RCC 7860 (cell line): ENCODE data around the gene DHX57.
"Not testable (repeated sequence)": the region's sequence is repeated elsewhere in the genome, so short reads cannot be mapped to it uniquely, and the experiment has no call there.

Source experiments
- DNase-seq: peaks from one replicate; pipeline ENCODE4 v3.0.0-alpha.2; 2015; ENCODE audit warnings: low spot score
- FAIRE-seq: peaks from 2 replicates; lab custom pipeline; 2012; peaks lifted over from hg19 to GRCh38; lab: Jason Lieb, UNC

DHX57 gene

DNA sequence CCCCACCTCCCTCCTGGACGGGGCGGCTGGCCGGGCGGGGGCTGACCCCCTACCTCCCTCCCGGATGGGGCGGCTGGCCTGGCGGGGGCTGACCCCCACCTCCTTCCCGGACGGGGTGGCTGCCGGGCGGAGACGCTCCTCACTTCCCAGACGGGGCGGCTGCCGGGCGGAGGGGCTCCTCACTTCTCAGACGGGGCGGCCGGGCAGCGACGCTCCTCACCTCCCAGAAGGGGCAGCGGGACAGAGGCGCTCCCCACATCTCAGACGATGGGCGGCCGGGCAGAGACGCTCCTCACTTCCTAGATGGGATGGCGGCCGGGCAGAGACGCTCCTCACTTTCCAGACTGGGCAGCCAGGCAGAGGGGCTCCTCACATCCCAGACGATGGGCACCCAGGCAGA, 119.8 kb downstream of the DHX57 start:
- DNase-seq, FAIRE-seq: not testable (repeated sequence)

DNA sequence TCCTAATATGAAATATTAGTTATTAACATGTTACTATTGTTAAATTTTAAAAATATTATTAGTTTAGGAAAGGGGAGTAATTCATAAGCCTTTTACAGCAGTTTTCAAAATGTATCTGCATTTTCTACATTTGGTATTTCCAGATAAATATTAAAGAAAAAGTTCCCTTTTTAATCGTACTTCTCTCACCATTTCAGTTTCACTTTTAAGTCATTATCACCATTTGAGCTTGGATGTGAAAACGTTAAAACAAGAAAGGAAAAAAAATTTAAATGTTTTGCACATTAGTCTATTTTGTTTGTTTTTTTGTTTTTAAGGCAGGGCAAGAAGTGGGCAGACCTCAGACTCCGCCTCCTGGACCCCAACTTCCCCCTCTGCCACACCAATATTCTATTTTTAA, 121.2 kb downstream of the DHX57 start:
- no peak for DNase-seq
- FAIRE-seq: no peak

DNA sequence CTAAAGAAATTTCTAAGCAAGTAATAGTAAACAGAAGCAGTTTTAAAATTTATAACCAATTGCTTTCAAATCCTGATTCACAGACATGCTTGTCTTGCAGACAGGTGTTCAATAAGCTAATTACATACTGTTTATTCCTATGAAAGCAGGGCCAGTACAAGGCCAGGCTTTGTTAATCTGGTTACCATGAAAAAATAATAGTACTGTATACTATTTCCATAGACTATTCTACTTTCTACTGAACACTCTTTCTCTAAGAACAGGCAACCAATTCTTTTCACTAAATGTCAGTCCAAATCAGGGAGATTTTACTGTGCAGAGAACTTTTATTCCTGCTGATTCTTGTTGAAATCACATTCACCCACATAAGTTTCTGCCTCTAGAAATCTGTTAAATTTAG, 121.7 kb downstream of the DHX57 start:
- no peak for DNase-seq
- FAIRE-seq: no peak

DNA sequence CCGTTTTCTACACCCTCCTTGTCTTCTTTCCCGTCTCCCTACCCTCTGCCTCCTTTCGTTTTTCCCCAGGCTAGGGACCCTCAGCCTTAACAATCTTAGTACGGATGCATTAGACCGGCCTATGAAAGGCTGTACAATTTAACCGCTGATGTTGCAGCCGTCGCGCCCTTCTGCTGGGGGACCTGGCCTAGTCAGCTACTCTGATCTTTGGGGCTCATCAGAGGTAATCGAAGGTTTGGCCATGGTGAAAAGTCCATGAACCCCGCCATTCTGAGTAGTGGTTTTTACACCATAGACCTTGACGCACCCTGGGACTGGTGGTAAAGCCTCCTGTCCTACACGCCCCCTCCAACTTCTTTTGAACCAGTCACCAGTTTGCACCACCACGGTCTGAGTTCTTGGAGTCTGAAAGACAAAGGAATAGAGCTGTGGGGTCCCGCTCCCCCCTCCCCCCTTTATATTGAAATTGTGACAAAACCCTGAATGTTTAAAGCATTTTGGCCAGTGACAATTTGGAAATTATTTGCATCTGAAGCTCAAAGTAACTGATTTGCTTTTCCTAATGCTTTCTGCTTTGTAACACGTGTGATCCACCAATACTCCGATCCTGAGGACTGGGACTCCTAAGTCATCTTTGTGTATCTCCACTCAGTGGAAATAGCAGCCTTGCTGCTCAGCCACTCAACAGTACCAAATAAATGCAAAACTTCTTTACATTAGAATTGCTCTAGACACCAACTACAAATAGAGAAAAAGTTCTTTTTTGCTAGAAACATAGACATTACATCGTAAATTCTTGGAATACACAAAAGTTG, 123.9 kb downstream of the DHX57 start:
- FAIRE-seq (no peak), DNase-seq (no peak)

DNA sequence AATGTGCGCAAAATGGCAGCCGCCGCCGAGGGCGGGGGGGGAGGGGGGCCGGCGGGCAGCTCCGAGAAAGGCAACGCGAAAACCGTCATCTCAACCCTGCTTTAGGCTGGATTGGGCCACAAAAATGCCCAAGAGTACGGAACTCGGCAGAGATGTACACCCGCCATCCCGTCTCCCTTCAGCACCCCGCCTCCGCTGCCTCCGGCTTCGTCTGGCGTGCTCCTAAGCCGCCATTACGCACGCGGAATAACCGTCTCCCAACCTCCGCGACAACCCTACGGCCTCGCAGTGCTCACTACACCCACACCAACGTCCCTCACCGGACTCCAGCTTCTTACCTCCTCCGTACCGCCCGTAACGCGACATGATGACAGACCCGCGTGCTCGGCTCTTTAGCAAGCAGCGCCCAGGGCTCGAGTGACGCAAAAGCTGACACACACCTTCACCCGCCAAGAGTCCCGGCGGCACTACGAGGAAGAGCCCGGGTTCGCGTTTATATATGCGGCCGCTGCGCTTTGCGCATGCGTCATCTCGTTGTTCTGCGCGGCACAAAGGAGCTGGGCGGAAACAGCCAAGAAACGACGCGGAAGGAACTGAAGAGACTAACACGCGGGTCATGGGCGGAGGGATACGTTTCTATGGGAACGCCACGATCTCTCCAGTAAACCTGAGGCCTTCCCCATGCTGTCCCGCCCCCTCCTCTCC, 124.7 kb downstream of the DHX57 start, which contains the start of gene SRSF7:
TSS of gene SRSF7 (minus strand) at position 471 of the 705 bp plus-strand sequence. CDS start at position 366, 105 bp downstream.
- DNase-seq (peak; percentile 97), FAIRE-seq (peak; percentile 85)

DNA sequence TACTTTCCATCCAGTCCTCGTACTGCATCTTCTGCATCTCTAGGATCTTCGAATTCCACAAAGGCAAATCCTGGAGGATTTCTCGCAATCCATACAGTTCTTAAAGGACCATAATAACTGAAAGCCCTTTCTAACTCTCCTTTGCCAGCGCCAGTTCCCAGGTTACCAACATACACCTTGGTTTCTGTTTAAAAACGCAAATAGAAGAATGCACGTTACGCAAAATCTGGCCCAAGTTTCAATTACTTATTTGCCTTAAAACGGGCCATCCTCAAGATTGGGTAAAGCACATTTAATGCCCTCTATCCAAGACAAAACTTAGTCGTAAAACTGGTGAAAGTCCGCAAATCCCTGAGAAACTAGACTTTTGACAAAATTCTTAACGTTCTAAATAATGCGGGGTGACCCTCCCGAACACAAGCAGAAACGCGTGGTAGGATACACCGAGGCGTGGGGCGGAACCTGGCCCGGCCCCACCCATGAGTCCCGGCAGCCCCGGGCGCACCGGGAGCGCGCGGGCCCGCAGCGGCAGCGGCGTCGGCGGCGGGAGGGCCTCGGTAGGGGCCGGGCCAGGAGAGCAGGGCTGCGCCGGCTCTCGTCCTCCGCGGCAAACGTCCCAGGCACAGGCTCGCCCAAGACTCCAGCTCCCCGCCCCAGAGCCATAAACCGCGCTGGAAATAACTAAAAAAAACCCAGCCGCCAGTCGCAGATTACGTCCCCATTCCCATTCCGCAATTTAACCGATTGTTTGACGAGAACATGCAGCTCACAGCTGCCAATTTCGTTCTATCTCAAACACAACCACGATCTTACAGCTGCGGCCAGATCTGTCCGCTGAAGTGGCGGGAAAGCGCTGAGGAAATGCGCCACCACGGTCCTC, 125.5 kb downstream of the DHX57 start:
- DNase-seq: no peak
- FAIRE-seq: no peak

DNA sequence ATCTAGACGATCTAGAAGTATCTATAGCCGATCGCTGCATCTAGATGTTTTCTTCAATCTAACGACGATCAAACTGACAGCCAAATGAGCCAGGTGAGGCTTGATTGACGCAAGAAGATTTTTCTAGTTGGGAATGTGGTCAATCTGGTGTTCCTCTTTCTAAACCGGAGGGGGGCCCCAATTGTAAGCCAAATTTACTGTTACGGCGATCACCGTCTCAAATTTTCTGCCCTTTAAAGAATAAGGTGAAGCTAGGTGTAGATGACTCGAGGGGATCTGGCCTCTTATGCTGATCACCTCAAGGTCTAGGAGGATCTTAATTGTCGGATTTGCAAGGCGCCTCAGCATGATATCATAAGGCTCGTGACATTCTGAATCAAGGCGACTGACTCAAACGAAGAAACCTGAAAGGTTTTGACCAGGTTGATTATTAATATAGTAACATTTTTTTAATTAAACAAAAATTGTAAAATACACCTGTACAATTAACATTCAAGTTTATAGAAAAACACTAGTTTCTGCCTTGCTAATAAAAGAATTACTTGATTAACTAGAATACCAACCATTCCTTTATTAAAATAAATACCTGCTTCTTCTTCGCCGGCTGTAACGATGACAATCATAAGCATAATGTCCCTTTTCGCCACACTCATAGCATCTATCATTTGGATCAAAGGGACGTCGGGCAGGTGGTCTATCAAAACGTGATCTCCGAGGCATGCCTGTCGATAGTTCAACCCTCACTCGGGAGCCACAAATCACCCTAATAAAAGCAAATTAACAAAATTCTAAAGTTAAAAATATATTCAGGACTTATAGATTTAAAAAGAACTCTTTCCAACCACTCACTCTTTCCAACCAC, 126.6 kb downstream of the DHX57 start:
- FAIRE-seq (no peak), DNase-seq (no peak)

DNA sequence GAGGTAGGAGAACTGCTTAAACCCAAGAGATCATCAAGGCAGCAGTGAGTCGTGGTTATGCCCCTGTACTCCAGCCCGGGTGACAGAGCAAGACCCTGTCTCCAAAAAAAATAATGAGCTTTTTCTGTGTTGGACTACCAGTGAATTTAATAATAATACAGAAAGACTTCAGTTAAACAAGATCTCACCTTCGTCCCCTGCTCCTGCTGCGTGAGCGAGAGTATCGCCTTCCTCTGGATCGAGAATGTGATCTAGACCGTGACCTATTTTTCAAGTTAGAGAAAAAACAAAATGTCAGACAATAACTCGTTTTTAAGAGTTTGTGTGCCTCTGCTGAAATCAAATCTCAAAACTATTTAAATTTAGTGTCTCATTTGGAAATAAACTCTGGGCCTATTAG, 127.3 kb downstream of the DHX57 start:
- DNase-seq (no peak), FAIRE-seq (no peak)

DNA sequence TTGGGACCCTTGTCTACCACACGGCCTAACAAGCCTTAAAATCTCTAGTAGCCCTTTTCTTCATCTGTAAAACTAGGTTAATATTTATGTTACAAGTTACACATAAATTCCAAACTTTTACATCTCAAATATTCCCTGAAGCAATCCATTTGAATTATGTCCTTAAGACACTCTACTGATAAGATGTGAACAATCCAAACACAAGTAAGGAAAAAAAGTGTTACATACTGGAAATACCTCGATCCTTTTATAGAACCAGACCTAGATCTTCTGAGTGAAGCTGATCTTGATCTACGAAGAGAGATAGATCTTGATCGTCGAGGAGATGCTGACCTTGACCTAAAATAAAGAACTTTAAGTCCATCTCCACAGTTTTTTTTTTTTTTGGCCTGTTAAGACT, 127.9 kb downstream of the DHX57 start:
- no peak for DNase-seq
- FAIRE-seq: no peak
